LNCaP clone FGC (cell line): Measurements from ENCODE around the gene TMEM132D.

ENCODE experiments used
- DNase-seq: peaks from one replicate; pipeline ENCODE4 v3.0.0-alpha.2; 2011; ENCODE audit warnings: low read depth
- H3K4me3 ChIP-seq: 2 replicates; pipeline ENCODE4 v1.5.1; 2011; ENCODE audit warnings: mild to moderate bottlenecking, low read depth, low read length, control low read depth
- TF ChIP-seq, protein P1 (sequence below): IDR thresholded peaks from 2 replicates; pipeline ENCODE4 v1.5.1; 2012; ENCODE audit warnings: mild to moderate bottlenecking; ENCODE audit not compliant: control insufficient read depth, insufficient read depth; ENCODE audit errors: extremely low read depth

Gene TMEM132D

DNA sequence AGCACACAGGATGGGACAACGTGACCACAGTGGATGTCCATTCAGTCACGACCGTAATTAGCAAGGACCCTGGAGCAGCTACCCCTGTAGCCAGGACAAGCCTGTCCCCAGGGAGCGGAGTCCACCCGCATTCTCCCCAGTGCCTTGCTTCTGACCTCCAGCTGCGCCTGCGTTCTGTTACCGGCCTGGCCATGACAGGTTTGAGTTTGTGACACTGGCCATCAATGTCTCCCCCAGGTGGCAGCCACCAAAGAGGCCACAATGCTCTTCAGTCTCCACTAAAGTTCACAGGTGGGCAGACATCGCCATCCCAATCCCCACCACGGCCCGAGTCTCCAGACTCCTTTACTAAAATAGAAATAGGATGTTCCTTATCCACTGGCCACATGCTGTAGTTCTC, 96.7 kb downstream of the TMEM132D start:
- H3K4me3 ChIP-seq: no peak overlapping the region
- no peak for DNase-seq
- TF ChIP-seq, protein P1, sequence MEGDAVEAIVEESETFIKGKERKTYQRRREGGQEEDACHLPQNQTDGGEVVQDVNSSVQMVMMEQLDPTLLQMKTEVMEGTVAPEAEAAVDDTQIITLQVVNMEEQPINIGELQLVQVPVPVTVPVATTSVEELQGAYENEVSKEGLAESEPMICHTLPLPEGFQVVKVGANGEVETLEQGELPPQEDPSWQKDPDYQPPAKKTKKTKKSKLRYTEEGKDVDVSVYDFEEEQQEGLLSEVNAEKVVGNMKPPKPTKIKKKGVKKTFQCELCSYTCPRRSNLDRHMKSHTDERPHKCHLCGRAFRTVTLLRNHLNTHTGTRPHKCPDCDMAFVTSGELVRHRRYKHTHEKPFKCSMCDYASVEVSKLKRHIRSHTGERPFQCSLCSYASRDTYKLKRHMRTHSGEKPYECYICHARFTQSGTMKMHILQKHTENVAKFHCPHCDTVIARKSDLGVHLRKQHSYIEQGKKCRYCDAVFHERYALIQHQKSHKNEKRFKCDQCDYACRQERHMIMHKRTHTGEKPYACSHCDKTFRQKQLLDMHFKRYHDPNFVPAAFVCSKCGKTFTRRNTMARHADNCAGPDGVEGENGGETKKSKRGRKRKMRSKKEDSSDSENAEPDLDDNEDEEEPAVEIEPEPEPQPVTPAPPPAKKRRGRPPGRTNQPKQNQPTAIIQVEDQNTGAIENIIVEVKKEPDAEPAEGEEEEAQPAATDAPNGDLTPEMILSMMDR: no peak

DNA sequence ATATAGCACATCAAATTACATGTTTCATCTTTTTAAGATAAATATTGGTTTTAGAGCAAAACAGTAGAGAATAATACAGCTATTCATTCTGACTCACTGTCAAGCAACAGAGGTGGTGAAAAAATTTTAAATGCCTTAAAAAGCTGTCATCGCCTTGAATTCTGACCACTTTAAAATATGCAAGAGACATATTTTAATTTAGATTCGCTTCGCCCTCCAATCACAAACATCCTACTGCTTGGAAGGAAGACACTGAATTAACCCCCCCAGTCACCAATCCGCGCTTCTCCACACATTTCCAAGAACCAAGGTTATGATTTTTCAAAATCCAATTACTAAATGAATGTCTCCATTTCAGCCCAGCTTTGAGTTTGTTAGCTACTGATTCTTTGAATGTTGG, 112.4 kb downstream of the TMEM132D start:
- TF ChIP-seq, protein P1: no peak

DNA sequence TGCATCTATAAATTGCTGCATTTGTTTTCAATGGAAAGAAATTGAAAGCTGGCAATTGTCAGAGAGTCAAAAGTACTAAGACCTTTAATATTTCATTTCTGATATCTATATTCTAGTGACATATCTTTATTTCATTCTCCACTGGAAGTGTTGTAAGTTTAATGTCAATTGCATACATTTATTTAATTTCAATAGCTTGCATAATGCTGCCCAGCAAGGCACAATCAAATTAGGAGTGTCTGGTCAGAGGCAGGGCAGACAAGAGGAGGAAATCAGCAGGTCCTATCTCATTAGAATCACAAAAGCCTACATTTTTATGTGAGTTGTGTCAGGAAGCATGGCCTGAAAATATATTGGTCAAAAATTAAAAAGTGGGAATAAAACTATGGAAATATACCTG, 112.9 kb downstream of the TMEM132D start:
- no peak for DNase-seq
- TF ChIP-seq, protein P1: no peak

More for the DNA sequence above, 112.4 kb downstream of the TMEM132D start:
- no peak overlapping the region for H3K4me3 ChIP-seq
- DNase-seq: no peak

DNA sequence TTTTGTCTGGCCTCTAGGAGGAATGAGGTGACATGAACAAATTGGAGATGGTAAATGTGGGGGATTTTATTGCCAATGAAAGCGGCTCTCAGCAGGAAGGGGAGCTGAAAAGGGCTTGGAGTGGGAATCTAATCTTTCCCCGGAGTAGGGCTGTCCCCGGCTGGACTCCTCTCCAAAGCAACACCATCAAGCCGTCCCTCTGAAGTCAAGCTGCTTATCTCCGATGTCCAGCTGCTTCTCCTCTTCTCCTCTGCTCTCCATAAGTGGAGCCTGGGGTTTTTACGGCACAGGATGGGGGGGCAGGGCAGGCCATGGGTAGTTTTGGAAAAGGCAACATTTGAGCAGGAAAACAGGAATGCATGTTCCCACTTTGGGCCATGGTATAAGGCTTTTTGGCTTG, 113.5 kb downstream of the TMEM132D start:
- H3K4me3 ChIP-seq: no peak overlapping the region
- TF ChIP-seq, protein P1: no peak
- DNase-seq: no peak

More for the DNA sequence above, 112.9 kb downstream of the TMEM132D start:
- H3K4me3 ChIP-seq: no peak overlapping the region

DNA sequence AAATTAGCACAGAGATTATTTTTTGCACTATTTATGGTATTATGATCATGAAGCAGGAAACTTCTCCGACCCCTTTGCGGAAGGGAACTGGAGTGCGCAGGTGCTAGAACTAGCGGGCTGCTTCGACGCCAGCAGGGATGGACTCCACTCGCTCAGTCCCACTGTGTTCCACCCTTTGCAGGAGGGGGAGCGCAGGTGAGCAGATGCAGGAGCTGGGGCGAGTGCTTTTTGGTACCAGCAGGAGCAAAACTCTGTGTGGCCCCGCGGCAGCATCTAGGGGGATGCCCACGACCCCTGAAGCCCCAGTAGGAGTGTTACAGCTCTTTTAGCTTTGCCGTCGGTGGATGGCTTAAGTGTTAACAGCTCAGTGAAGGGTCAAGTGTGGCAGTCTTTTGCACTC, 113.9 kb downstream of the TMEM132D start:
- TF ChIP-seq, protein P1: no peak
- H3K4me3 ChIP-seq: no peak overlapping the region
- no peak for DNase-seq

DNA sequence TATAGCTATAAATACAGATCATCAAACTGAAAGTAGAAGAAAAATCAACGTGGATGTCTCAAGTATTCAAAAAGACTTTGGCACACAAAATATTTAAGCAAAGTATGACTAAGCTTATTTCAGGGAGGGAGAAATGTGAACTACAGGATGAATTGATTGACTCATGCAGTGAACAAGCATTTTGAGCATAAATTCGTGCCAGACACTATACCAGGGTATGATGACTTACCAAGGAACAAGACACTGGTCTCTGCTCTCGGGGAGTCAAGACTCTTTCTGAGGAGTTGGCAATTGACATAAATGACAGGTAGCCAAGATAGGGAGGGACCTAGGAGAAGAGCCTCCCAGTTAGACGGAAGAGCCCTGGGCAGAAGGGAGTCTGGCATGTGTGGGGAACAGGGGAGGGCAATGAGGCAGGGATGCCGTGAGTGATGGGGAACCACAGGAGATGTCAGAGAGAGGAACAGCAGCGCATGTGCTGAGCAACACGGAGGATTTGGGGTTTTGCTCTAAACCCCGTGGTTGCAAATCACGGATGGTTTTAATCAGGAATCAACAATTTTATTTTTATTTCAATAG, 115.2 kb downstream of the TMEM132D start:
- no peak for DNase-seq
- TF ChIP-seq, protein P1: no peak
- H3K4me3 ChIP-seq: no peak overlapping the region

DNA sequence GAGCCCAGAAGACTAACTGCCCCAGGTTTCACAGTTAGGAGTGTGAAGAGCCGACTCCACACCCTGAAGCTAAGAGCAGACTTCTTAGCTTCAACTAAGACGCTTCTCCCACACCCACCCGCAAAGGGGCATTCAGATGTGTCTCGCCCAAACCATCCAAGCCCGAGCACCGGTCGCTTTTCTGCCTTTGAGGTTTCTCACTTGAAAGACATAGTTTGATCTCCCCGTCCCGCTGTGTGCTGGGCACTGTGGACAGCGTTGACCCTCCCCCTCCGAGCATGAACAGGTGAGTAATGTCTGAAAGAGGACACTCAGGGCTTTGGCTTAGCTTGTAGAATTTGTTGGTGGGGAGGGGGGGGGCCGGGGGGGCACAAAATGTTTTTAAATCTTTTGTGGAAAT, 123.8 kb downstream of the TMEM132D start:
- no peak overlapping the region for H3K4me3 ChIP-seq
- TF ChIP-seq, protein P1: no peak
- DNase-seq: no peak
